ENCODE results near the gene WSCD2. TPM values are rescaled to one million over a fixed set of nuclear protein-coding genes. Genes with fewer than 3 reads are reported as not detected.

The WSCD2 gene
- polyA plus RNA-seq, 3 donors, result not detected

GRCh38 chr12:108265505-108265904 is 136.4 kb downstream of the WSCD2 start:
- H3K4me1 Mint-ChIP-seq, result peaks cover 28% of the 10 kb centered on the region

DNA sequence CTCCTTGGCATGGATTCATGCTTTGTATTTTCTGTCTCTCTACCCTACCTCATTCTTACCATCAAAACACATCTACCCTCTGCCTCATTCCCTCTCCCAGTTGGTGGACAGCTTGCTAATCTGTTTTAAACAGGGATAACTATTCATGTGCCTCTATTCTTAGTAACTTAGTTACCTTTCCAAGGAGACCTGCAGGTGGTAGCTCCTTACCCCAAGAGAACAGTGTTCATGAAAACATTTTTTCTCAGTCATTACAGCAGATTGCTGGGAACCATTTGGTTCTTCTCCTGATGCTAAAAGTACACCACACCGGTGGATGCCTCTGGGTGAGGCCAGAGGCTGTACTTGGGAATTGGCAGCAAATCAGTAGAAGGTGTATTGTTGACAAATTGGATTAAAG is 137.0 kb downstream of the WSCD2 start:
- H3K9me3 ChIP-seq (replicated peaks in 1 of 2; ENCODE audit: control insufficient read depth in 1 of 2, insufficient read depth in 1 of 2, low read length in 2 of 2), result peaks cover 11 to 14% of the 10 kb centered on the region in 2 donors
- Mint-ChIP-seq H3K27ac (peak overlapping the region in 1 of 7 donors; percentile 23), H3K4me3 (no peak overlapping the region), H3K9me3 (peaks cover 1 to 18% (median 11%) of the 10 kb centered on the region in 7 donors), H3K4me1 (peaks cover 34% of the 10 kb centered on the region), H3K27me3 (ENCODE audit: low read depth in 3 of 3) (peaks cover 0 to 13% (median 1%) of the 10 kb centered on the region in 3 donors), H3K36me3 (no peaks in the 10 kb centered on the region)
- no peak overlapping the region for H3K4me3 ChIP-seq (replicated peaks in 1 of 3; ENCODE audit: low read depth in 2 of 3, low read length in 3 of 3)
- no peak overlapping the region for H3K9ac ChIP-seq (ENCODE audit: insufficient read depth, low read length, poor library complexity, severe bottlenecking)
- TF ChIP-seq, protein P1, sequence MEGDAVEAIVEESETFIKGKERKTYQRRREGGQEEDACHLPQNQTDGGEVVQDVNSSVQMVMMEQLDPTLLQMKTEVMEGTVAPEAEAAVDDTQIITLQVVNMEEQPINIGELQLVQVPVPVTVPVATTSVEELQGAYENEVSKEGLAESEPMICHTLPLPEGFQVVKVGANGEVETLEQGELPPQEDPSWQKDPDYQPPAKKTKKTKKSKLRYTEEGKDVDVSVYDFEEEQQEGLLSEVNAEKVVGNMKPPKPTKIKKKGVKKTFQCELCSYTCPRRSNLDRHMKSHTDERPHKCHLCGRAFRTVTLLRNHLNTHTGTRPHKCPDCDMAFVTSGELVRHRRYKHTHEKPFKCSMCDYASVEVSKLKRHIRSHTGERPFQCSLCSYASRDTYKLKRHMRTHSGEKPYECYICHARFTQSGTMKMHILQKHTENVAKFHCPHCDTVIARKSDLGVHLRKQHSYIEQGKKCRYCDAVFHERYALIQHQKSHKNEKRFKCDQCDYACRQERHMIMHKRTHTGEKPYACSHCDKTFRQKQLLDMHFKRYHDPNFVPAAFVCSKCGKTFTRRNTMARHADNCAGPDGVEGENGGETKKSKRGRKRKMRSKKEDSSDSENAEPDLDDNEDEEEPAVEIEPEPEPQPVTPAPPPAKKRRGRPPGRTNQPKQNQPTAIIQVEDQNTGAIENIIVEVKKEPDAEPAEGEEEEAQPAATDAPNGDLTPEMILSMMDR (IDR thresholded peaks at IDR 0.05), result no peak
- H3K27ac ChIP-seq (ENCODE audit: low read depth in 1 of 2, low read length in 2 of 2), result no peak overlapping the region
- H2AFZ ChIP-seq (ENCODE audit: insufficient read depth, low read depth, low read length, poor library complexity, severe bottlenecking), result no peak overlapping the region
- WGBS (ENCODE audit: insufficient coverage), result 100% methylated on average over 1 of the region's 1 CpG
- H3K4me2 ChIP-seq (replicated peaks; ENCODE audit: extremely low read depth, low read length, poor library complexity, severe bottlenecking), result no peak overlapping the region
- peaks cover 0 to 2% of the 10 kb centered on the region in 2 donors for H3K27me3 ChIP-seq (ENCODE audit: control insufficient read depth in 2 of 2, insufficient read depth in 2 of 2, low read length in 2 of 2)
- H3K36me3 ChIP-seq (replicated peaks in 1 of 2; ENCODE audit: control insufficient read depth in 1 of 2, insufficient read depth in 2 of 2, low read length in 2 of 2), result no peaks in the 10 kb centered on the region
- no peaks in the 10 kb centered on the region for H4K20me1 ChIP-seq (ENCODE audit: insufficient read depth, low read length)
- intact Hi-C loops (cut with micrococcal nuclease), result no loop called here
- peaks cover 34 to 35% of the 10 kb centered on the region in 2 donors for H3K4me1 ChIP-seq (ENCODE audit: control insufficient read depth in 1 of 2, insufficient read depth in 2 of 2, low read length in 2 of 2)
- DNase-seq, result no peak
- H3K79me2 ChIP-seq (ENCODE audit: insufficient read depth, low read length), result no peaks in the 10 kb centered on the region

More at GRCh38 chr12:108265505-108265904, 136.4 kb downstream of the WSCD2 start:
- no peaks in the 10 kb centered on the region for H3K36me3 ChIP-seq (replicated peaks in 1 of 2; ENCODE audit: control insufficient read depth in 1 of 2, insufficient read depth in 2 of 2, low read length in 2 of 2)
- peaks cover 28 to 29% of the 10 kb centered on the region in 2 donors for H3K4me1 ChIP-seq (ENCODE audit: control insufficient read depth in 1 of 2, insufficient read depth in 2 of 2, low read length in 2 of 2)
- no CpG with 5 or more reads among the region's 1 CpG for WGBS (ENCODE audit: insufficient coverage)
- no peak for DNase-seq
- H3K4me2 ChIP-seq (replicated peaks; ENCODE audit: extremely low read depth, low read length, poor library complexity, severe bottlenecking), result no peak overlapping the region
- H4K20me1 ChIP-seq (ENCODE audit: insufficient read depth, low read length), result no peaks in the 10 kb centered on the region
- TF ChIP-seq, protein P1 (IDR thresholded peaks at IDR 0.05), result no peak
- peaks cover 7 to 24% (median 18%) of the 10 kb centered on the region in 7 donors for H3K9me3 Mint-ChIP-seq
- peaks cover 0 to 2% of the 10 kb centered on the region in 2 donors for H3K27me3 ChIP-seq (ENCODE audit: control insufficient read depth in 2 of 2, insufficient read depth in 2 of 2, low read length in 2 of 2)
- H3K27ac ChIP-seq (ENCODE audit: low read depth in 1 of 2, low read length in 2 of 2), result no peak overlapping the region
- peaks cover 11 to 20% of the 10 kb centered on the region in 2 donors for H3K9me3 ChIP-seq (replicated peaks in 1 of 2; ENCODE audit: control insufficient read depth in 1 of 2, insufficient read depth in 1 of 2, low read length in 2 of 2)
- H3K4me3 ChIP-seq (replicated peaks in 1 of 3; ENCODE audit: low read depth in 2 of 3, low read length in 3 of 3), result no peak overlapping the region
- H3K79me2 ChIP-seq (ENCODE audit: insufficient read depth, low read length), result no peaks in the 10 kb centered on the region
- H3K27me3 Mint-ChIP-seq (ENCODE audit: low read depth in 3 of 3), result peaks cover 0 to 13% (median 1%) of the 10 kb centered on the region in 3 donors
- H3K4me3 Mint-ChIP-seq, result no peak overlapping the region
- no peak overlapping the region for H3K27ac Mint-ChIP-seq
- H2AFZ ChIP-seq (ENCODE audit: insufficient read depth, low read depth, low read length, poor library complexity, severe bottlenecking), result no peak overlapping the region
- no peaks in the 10 kb centered on the region for H3K36me3 Mint-ChIP-seq
- intact Hi-C loops (cut with micrococcal nuclease), result no loop called here
- no peak overlapping the region for H3K9ac ChIP-seq (ENCODE audit: insufficient read depth, low read length, poor library complexity, severe bottlenecking)
